Measurements from ENCODE around the gene GRHPR.
A peak's percentile ranks its signal among the peaks of the same experiment; 100 is the strongest.
"Not testable (repeated sequence)": the region's sequence is repeated elsewhere in the genome, so short reads cannot be mapped to it uniquely, and the experiment has no call there.

The GRHPR gene

DNA sequence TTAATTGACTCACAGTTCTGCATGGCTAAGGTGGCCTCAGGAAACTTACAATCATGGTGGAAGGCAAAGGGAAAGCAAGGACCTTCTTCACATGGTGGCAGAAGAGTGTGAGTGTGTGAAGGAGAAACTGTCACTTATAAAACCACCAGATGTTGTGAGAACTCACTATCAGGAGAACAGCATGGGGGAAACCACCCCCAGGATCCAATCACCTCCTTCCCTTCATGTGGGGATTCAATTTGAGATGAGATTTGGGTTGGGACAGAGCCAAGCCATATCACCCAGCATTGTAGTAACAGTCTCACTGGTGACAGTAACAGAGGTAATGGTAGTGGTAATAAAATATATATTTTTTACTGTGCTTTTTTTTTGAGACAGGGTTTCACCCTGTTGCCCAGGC, 24.6 kb downstream of the GRHPR start:
- no peak for DNase-seq (ENCODE audit: low read depth)

DNA sequence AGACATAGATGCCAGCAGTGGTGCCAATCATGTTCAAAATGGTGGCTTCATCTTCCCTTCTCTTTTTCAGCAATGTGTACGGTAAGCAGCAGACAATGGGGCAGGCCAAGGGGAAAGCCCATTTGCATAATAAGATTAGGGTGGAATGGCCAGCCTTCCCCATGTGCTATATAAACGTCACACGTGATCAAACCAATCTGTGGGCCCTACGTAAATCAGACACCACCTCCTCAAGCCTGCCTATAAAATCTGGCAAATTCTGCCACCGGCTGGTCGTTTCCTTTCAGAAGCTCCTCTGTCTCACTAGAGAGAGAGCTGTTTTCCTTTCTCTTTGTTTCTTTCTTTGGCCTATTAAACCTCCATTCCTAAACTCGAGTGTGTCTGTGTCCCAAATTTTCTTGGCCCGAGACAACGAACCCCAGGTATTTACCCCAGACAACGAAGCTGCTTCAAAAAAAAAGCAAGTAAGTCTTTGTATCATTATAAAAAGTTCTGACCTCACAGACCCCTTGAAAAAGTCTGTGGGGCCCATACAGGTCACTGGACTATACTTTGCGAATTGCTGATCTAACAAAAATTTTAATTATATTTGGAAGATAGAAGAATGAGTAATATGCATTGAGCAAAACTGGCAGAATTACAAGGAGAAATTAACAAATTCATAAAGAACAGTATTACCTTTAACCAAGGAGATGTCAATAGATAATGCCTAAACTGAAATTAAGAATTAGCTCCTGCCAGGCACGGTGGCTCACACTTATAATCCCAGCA, 27.6 kb downstream of the GRHPR start:
- no peak for DNase-seq (ENCODE audit: low read depth)

DNA sequence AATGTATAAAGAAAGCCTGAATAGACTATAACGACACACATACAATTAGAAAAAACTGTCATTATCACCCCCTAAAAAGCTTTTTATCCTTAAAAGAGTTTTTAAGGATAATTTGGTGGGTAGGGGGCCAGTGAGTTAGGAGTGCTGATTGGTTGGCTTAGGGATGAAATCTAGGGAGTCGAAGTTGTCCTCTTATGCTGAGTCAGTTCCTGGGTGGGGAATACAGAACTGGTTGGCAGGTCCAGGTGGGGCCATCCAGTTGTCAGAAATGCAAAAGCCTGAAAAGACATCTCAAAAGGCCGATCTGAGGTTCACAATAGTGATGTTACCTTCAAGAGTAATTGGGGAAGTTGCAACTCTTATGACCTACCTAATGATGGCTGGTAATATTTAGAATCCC, 29.1 kb downstream of the GRHPR start:
- no peak for DNase-seq (ENCODE audit: low read depth)

DNA sequence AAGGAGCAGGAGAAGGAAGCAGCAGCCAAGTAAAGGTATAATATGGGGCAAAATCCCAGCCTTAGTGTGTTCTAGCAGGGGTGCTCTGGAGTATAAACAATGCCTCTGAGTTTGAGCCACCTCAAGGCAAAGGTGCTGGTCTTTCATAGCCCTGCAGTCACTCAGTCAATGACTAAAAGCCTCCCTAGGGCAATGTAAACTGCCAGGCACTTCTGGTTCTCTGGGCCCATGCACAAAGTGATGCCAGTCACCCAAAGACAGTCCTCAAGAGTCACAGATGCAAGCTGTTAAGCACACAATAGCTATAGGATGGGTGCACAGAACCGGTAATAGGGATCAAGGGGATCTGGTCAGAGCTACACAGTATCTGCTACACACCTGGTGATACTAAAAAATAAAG, 30.1 kb downstream of the GRHPR start:
- no peak for DNase-seq (ENCODE audit: low read depth)

DNA sequence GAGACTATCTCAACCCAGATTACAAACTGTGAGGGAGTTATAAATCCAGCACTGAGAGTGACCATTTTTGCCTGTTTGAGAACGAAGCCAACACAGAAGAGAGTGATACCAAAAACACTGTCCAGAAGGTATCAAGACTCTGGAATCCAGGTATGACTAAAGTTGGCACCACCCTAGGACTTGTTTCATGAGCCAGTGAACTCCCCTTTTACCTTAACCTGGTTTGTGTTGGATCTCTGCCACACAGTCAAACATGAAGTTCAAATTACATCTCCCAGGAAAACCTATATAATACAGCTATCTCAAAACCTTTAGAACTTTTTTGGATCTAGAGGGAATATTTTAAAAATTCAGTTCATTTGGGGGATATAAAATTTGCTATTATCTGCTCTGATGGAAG, 31.3 kb downstream of the GRHPR start:
- DNase-seq (ENCODE audit: low read depth): no peak

DNA sequence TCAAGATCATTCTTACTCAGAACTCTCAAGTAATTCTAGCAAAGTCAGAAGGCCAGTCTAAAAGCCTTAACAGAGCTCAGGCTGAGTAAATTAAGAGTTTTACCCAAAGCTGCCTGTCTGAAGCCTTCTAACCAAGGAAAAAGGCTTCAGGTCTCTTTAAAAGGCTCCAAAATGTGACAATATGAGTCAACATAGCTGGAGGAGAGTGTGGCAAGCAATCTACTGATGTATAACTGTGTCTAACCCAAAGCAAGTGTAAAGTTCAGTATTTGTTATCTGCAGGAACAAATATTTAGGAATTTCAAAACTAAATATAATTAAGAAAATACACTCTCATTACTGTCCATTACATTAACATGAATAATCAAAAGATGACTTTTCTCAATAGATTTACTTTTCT, 31.7 kb downstream of the GRHPR start:
- no peak for DNase-seq (ENCODE audit: low read depth)

DNA sequence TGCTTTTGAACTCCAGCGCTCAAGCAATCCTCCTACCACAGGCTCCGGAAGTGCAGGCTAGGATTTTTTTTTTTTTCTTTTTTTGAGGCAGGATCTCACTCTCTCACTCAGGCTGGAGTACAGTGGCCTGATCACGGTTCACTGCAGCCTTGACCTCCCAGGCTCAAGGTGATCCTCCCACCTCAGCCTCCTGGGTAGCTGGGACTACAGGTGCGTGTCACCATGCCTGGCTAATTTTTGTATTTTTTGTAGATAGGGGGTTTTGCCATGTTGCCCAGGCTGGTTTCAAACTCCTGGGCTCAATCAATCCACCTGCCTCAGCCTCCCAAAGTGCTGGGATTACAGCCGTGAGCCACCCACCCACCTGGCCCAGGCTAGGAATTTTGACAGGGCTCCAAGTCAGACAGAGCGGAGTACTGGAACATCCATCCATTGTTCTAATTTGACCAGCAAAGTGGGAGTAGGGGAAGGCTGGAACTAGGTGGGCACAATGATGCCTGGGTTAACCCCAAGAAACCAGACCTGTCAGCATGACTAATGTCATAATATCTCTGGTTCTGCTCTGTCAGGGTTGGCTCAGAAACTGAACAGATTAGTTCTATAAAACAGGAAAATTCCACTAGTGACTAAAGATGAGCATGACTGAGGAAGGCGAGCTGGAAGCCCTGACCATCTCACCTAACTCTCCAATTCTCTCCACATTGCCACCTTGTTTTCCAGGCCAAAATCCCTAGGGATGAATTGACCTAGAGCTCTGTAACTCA, 33.6 kb downstream of the GRHPR start:
- no peak for DNase-seq (ENCODE audit: low read depth)

DNA sequence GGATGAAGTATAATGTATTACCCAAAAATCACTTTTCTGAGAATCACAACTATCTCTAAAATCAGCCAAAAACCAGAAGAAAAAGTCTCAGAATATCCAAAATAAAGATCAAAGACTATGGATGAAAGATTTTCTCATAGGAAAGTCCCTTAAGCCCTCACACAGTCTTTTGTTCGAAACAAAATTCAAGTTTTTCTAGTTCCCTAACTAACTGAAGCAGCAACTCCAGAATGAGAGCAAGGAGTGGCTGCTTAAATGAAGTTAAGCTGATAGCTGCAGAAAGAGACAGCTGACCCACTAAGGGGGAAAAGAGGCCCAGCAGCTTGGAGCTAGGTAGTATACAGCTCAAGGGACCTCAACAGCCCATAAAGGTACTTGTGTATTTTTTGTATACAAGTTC, 34.3 kb downstream of the GRHPR start:
- no peak for DNase-seq (ENCODE audit: low read depth)

DNA sequence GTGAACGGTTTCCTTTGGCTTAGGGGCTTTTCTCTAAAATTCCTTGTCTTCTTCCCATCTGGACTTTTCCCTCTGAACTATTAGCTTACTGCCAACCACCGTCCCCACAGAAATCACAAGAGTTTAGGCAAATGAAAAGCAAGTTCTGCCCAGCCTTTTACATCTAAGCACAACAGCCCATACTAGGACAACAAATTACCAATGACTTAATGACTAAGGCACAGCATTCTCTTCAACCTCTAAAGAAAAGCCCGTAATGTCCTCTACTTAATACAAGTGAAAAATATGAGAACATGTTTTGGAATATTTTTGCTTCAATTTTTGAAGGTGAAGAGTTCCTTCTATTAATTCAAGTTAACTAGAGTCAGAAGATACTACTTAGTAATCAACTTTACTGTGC, 41.5 kb downstream of the GRHPR start:
- no peak for DNase-seq (ENCODE audit: low read depth)

DNA sequence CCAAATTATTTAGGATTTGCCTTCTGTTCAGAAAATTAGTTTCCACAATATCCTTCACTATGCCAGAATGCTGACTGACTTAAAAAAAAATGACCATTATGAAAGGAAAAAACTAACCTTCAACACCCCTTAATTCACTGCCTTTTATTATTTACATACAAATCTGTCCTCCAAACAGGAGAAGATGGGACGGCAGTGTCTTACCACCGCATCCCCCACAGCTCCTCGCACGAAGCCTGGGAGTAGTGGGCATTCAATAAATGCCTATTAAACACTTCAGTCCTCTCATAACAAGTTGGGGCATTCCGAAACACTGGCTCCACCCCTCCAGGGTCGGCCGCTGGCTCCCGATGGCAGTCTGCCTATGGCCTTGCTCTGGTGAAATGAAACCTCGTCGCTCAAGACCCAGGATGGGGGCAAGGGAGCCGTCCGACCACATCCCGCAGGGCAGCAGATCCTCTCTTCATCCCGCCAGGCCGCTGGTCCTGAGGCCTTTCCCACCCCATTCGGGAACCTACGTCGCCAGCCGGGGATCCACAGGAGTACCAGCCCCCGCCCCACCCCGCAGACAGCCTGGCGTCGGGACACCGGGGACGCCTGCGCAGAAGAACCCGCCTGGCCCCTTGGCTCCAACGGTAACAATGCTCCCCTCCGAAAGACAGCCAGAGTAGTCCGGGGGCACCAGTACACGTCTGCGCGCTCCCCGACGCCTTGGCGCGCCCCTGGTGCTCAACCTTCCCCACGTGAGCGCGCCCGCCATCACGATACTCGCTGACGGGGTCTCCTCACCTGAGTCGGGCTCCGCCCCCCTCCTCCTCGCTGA, 42.1 kb downstream of the GRHPR start:
- no peak for DNase-seq (ENCODE audit: low read depth)

DNA sequence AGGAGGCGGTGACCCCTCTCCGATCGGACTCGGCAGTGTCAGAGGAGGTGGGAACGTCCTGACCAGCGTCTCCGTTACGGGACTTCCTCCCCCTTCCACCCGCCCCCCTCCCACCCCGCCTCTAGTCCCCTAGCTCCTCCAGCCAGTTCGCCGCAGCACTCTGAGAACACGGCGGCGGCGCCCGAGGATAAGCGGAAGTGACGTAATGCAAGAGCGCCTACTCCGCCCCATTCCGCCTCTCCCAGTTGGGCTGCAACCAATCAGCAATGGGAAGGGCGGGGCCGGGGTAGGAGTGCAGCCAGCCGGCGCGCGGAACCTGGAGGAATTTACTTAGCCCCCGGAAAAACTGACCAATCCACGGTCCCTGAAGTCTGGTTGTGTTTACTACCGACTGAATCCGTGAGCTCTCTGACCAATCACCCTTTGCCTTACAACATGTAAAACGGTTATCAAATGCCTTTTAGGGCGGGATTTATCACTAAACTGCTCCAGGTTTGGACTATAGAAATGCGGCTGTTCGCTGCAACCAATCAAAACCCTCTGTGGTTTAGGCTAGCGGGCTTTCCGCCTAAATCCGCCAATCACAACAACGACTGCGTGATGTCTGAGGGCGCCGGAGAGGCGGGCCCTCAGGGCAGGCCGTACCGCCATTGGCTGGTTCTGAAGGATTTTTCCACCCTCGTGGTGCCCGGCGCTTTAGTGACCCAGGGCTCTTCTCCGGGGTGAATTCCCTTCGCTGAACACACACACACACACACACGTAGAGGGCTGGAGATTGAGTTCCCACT, 42.9 kb downstream of the GRHPR start, which contains the start of gene ZBTB5:
ZBTB5 (minus strand) TSS at position 202 of the 788 bp plus-strand sequence. CDS start 22,899 bp downstream, outside the sequence.
- DNase-seq (ENCODE audit: low read depth): peak; percentile 98

DNA sequence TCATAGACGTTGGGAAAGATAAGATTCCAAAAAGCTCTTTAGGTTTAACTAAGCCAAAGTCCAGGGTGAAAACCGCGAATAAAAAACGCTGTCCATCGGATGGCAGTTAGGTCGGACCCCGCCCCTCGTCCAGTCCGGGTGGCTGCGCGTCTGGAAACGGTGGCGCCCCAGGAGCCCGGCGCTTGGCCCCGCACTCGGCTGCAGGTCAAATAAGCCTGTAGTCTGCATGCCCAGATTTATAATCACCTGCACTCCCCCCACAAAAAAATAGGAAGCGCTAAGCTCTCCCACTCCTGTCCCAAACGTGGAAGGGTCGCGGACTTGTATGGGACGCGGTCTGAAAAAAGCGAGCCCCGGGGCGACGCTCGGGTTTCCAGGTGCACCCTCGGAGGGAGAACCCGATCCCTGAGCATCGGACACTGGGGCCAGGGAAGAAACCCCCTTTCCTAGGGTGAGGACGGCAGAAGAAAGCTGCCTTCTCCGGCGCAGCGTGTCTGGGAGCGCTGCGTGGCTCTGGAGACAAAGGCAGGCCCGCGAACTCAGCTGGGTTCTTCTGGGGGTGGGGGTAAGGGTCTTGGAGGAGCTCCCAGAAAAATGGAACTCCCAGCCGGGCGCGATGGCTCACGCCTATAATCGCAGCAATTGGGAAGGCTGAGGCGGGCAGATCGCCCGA, 43.7 kb downstream of the GRHPR start:
- DNase-seq (ENCODE audit: low read depth): peak; percentile 16

DNA sequence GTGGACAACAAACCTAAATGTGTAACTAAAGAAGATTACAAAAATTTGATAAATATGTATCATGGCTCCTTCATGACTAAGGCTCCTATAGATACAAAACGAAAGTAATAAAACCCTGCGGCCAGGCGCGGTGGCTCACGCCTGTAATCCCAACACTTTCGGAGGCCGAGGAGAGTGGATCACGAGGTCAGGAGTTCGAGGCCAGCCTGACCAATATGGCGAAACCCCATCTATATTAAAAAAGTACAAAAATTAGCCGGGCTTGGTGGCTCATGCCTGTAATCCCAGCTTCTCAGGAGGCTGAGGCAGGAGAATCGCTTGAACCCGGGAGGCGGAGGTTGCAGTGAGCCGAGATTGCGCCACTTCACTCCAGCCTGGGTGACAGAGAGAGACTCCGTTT, 45.0 kb downstream of the GRHPR start:
- DNase-seq (ENCODE audit: low read depth): not testable (repeated sequence)

DNA sequence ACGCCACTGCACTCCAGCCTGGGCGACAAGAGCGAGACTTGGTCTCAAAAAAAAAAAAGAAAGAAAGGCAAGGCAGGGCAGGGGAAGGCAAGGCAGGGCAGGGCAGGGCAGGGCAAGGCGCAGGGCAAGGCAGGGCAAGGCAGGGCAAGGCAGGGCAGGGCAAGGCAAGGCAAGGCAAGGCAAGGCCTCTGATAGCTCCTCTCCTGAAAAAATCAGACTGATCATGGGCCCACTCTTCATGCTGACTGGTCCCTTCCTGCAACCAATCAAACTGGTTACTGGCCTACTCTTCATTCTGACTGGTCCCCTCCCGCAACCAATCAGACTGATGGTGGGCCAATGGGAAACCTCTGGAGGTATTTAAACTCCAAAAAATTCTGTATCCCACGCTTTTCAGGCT, 46.1 kb downstream of the GRHPR start:
- no peak for DNase-seq (ENCODE audit: low read depth)

DNA sequence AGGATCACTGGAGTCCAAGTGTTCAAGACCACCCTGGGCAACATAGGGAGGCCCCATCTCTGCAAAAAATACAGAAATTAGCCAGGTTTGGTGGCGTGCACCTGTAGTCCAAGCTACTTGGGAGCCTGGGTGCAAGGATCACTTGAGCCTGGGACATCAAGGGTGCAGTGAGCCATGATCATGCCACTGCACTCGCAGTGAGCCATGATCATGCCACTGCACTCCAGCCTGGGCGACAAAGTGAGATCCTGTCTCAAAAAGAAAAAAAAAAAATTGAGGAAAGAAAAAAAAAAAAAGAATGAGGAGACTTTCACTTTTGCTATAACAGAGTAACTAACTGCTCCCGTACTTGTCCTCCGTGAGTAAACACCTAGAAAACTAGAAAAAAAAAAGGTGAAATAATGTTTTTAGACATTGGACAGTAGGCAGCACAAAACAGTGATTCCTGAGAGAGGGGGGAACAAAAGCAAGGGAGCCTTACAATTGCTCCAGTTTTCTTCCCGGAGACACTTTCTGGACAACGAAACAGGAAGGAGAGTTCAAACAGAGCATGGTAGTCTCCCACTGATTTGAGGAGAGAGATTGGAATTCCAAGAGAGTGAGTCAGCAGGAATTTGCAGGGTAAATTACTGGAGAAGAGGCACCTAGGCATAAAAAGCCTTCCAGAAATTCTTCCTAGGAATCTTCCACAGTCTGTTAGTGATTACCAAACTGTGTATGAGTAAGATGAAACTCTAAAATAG, 49.6 kb downstream of the GRHPR start:
- DNase-seq (ENCODE audit: low read depth): no peak

DNA sequence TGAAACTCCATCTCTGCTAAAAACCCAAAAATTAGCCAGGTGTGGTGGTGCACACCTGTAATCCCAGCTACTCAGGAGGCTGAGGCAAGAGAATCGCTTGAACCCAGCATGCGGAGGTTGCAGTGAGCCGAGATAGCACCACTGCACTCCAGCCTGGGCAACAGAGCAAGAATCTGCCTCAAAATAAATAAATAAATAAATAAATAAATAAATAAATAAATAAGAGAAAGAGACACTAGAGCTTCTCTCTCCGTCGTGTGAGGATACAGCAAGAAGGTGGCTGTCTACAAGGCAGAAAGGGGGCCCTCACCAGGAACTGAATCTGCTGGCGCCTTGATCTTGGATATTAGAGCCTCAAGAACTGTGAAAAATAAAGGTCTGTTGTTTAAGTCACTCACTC, 51.5 kb downstream of the GRHPR start:
- DNase-seq (ENCODE audit: low read depth): not testable (repeated sequence)

DNA sequence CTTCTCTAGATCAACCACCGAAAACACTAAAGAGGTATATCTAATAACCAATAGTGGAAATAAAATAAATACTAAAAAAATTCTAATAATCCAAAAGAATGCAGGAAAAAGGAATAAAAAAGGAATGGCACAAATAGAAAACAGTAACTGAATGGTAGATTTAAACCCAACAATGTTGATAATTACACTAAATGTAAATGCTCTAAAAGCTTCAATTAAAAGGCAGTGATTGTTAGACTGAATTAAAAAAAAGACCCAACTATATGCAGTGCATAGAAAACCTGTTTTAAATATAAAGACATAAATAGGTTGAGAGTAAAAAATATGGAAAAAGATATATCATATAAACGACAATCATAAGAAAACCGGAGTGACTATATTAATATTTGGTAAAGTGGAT, 51.9 kb downstream of the GRHPR start:
- DNase-seq (ENCODE audit: low read depth): no peak

DNA sequence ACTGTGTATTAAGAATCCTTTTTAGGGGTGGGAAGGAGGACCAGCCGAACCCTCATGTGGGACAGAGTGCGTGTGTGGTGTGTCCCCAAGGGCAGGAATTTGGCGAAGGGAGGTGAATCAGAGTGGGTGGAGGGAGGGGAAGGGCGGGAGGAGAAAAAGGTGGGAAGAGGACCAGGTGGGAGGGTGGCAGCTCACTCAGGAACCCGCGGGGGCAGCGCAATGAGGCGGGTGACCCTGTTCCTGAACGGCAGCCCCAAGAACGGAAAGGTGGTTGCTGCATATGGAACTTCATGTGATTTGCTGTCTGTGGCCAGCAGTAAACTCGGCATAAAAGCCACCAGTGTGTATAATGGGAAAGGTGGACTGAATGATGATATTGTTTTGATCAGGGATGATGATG, 54.4 kb downstream of the GRHPR start:
- DNase-seq (ENCODE audit: low read depth): no peak

DNA sequence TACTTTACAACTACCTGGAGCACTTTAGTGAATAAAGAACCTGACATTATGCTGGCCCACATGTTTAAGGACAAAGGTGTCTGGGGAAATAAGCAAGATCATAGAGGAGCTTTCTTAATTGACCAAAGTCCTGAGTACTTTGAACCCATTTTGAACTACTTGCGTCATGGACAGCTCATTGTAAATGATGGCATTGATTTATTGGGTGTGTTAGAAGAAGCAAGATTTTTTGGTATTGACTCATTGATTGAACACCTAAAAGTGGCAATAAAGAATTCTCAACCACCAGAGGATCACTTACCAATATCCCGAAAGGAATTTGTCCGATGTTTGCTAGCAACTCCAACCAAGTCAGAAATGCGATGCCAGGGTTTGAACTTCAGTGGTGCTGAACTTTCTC, 54.9 kb downstream of the GRHPR start:
- not testable (repeated sequence) for DNase-seq (ENCODE audit: low read depth)

DNA sequence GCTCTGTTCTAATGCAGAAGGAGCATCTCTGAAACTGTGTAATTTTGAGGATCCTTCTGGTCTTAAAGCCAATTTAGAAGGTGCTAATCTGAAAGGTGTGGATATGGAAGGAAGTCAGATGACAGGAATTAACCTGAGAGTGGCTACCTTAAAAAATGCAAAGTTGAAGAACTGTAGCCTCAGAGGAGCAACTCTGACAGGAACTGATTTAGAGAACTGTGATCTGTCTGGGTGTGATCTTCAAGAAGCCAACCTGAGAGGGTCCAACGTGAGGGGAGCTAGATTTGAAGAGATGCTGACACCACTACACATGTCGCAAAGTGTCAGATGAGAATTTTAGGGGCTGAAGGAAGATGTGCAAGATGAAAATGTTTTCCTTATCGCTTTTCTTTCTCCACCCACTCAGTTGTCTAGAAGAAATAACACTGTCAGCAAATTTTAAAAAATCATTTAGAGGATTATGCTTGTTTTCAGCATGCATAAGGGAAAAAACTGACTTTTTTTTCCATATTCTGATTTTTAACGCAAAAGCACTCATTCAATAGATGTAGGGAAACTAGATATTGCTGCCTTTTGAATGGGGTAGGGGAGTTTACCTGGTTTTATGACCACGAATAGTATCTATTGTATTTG, 55.6 kb downstream of the GRHPR start:
- not testable (repeated sequence) for DNase-seq (ENCODE audit: low read depth)

All from activated T-cell treated with anti-CD3 and anti-CD28 coated beads for 24 hours (primary cell).